ENCODE data around the gene SPANXC. TPM values are rescaled to one million over a fixed set of nuclear protein-coding genes. Genes with fewer than 3 reads are reported as not detected.
A peak's percentile ranks its signal among the peaks of the same experiment; 100 is the strongest.
"Not testable (repeated sequence)": the region's sequence is repeated elsewhere in the genome, so short reads cannot be mapped to it uniquely, and the experiment has no call there.

SPANXC gene, protein sequence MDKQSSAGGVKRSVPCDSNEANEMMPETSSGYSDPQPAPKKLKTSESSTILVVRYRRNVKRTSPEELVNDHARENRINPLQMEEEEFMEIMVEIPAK
- not detected for polyA plus RNA-seq (2012; ENCODE audit: insufficient read depth, insufficient read length, low read depth)

DNA sequence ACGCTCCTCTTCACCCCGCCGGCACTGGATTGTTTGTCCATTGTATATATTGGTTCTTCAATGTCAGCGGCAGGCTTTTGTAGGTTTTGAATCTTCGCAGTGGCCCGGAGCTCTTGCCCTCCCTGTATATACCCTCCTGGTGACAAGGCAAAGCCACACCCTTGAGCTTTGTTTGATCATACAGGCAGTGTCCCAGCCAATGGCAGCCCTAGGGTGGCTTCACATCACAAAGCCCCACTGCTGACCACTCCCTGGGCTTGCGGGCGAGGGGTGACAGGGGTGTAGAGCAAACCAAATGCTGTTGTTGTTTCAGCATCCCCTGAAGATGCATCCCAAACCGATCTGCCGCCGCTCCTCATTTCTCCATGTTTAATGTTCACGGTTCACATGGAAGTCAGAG lies at the start of gene SPANXC:
Gene SPANXC (minus strand): TSS at position 101 of the 400 bp plus-strand sequence. CDS start 60 bp downstream, at position 41.
- not testable (repeated sequence) for H3K27me3 ChIP-seq; H3K9me3 ChIP-seq; DNase-seq; H3K4me1 ChIP-seq; H3K4me3 ChIP-seq (ENCODE audit: low read depth, low read length); H3K36me3 ChIP-seq

DNA sequence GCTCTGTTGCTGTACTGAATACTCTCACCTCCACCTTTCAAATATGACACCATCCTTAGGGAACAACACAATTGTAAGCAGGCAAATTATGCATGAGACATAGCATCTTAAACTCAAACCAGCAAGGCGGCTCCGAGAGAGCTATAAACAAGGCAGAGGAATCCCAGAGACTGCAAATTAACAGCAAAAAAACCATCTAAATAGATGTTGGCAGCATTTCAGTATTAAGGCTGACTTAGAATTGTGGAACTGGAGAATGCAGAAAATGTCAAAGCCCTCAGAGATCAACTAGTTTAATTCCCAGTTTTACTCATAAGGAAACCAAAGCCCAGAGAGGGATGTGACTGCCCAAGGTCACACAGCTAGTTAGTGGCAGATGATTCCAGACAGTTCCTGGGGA lies 37.2 kb upstream of the SPANXC start:
- Histone ChIP-seq H3K4me3 (ENCODE audit: low read depth, low read length) (no peak overlapping the region), H3K9me3 (no peaks in the 10 kb centered on the region), H3K4me1 (no peaks in the 10 kb centered on the region), H3K36me3 (no peaks in the 10 kb centered on the region), H3K27me3 (no peaks in the 10 kb centered on the region)
- no peak for TF ChIP-seq CTCF (IDR thresholded peaks at IDR 0.05; ENCODE audit: low read depth, low read length)
- DNase-seq = no peak

GRCh38 chrX:141278306-141278705 lies 36.0 kb upstream of the SPANXC start:
- peak; percentile 19 for DNase-seq

DNA sequence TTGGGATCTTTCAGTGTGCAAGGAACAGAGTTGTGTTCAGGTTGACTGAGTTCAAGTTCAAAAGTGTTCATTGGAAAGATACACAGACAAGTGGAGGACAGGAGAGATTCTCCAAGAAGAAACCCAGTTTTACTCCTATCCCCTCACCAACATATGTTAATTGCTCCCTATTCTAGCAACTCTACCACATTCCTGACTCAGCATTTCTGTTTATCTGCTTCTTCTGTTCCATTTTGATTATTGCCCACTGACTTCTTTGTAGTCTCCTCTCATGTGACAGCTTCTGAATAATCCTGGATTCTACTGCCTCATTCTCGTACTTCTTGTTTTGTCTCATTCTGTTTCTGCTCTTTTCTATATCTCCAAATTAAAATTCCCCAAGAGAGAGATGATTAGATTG lies 15.8 kb upstream of the SPANXC start:
- no peaks in the 10 kb centered on the region for H3K36me3 ChIP-seq
- TF ChIP-seq CTCF (IDR thresholded peaks at IDR 0.05; ENCODE audit: low read depth, low read length) = no peak
- no peak for DNase-seq
- no peak overlapping the region for H3K4me3 ChIP-seq (ENCODE audit: low read depth, low read length)
- no peaks in the 10 kb centered on the region for H3K9me3 ChIP-seq
- H3K4me1 ChIP-seq = no peaks in the 10 kb centered on the region
- no peaks in the 10 kb centered on the region for H3K27me3 ChIP-seq

More at GRCh38 chrX:141278306-141278705, 36.0 kb upstream of the SPANXC start:
- H3K4me1 ChIP-seq = no peaks in the 10 kb centered on the region
- H3K36me3 ChIP-seq = no peaks in the 10 kb centered on the region
- no peaks in the 10 kb centered on the region for H3K9me3 ChIP-seq
- peak; percentile 66 for TF ChIP-seq CTCF (IDR thresholded peaks at IDR 0.05; ENCODE audit: low read depth, low read length)
- no peaks in the 10 kb centered on the region for H3K27me3 ChIP-seq
- no peak overlapping the region for H3K4me3 ChIP-seq (ENCODE audit: low read depth, low read length)

DNA sequence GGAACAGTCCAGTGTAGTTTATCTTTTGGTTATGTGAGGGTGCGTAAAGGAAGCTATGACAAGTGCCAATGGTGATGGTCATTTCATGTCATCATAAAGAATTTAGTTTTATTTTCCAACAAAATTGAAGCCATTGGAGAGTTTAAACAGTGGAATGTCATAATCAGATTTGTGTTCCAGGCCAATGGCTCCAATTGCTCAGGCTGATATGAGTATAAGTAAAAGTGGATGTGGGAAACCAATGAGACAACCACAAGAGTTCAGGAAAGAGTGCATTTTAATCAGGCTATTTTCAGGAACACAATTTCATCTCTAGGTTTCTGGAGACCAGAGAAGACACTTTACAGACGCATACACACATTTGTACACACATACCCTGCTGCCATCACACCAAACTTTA lies 20.7 kb downstream of the SPANXC start:
- Histone ChIP-seq H3K4me1 (no peaks in the 10 kb centered on the region), H3K4me3 (ENCODE audit: low read depth, low read length) (no peak overlapping the region), H3K36me3 (no peaks in the 10 kb centered on the region), H3K27me3 (no peaks in the 10 kb centered on the region), H3K9me3 (no peaks in the 10 kb centered on the region)
- DNase-seq = no peak
- no peak for TF ChIP-seq CTCF (IDR thresholded peaks at IDR 0.05; ENCODE audit: low read depth, low read length)

- H3K36me3 ChIP-seq = no peaks in the 10 kb centered on the region
- DNase-seq = no peak
- no peaks in the 10 kb centered on the region for H3K27me3 ChIP-seq
- no peaks in the 10 kb centered on the region for H3K4me1 ChIP-seq
- H3K9me3 ChIP-seq = no peaks in the 10 kb centered on the region
- H3K4me3 ChIP-seq (ENCODE audit: low read depth, low read length) = no peak overlapping the region
- TF ChIP-seq CTCF (IDR thresholded peaks at IDR 0.05; ENCODE audit: low read depth, low read length) = no peak
Measured at GRCh38 chrX:141220342-141221008, 21.8 kb downstream of the SPANXC start.

Measured in BE2C (cell line).